Trophoblast cell (in vitro differentiated cells and primary cell): ENCODE data around the gene STX16.

Experiments used
- DNase-seq, 2 donors: peaks; one replicate each; pipeline ENCODE4 v3.0.0-alpha.2; 2016
- H2AFZ ChIP-seq: 2 replicates; pipeline ENCODE4 v1.6.1; 2013; ENCODE audit warnings: low read length, moderate library complexity, mild to moderate bottlenecking; ENCODE audit not compliant: insufficient read depth, poor library complexity
- H2AK5ac ChIP-seq: 2 replicates; pipeline ENCODE4 v1.6.1; 2013; ENCODE audit warnings: mild to moderate bottlenecking, low read length
- H2BK120ac ChIP-seq: 2 replicates; pipeline ENCODE4 v1.6.1; 2013; ENCODE audit warnings: low read length, mild to moderate bottlenecking, moderate library complexity; ENCODE audit not compliant: insufficient read depth, poor library complexity
- H2BK12ac ChIP-seq: 2 replicates; pipeline ENCODE4 v1.6.1; 2013; ENCODE audit warnings: mild to moderate bottlenecking, low read length, moderate library complexity
- H2BK5ac ChIP-seq: 2 replicates; pipeline ENCODE4 v1.6.1; 2013; ENCODE audit warnings: low read length, low read depth, moderate library complexity, mild to moderate bottlenecking; ENCODE audit not compliant: poor library complexity
- H3K14ac ChIP-seq: 2 replicates; pipeline ENCODE4 v1.6.1; 2013; ENCODE audit warnings: mild to moderate bottlenecking, low read length
- H3K18ac ChIP-seq: 2 replicates; pipeline ENCODE4 v1.6.1; 2013; ENCODE audit warnings: mild to moderate bottlenecking, low read length
- H3K23ac ChIP-seq: 2 replicates; pipeline ENCODE4 v1.6.1; 2013; ENCODE audit warnings: low read length
- H3K27ac ChIP-seq: 2 replicates; pipeline ENCODE4 v1.5.1; 2013; ENCODE audit warnings: low read depth, mild to moderate bottlenecking, inconsistent platforms, low read length, moderate library complexity
- H3K27me3 ChIP-seq: 2 replicates; pipeline ENCODE4 v1.6.1; 2013; ENCODE audit warnings: inconsistent platforms, mild to moderate bottlenecking, low read length, moderate library complexity; ENCODE audit not compliant: insufficient read depth
- H3K36me3 ChIP-seq, 2 experiments: 1 replicate in 1 of 2; 2 replicates in 1 of 2; pipeline ENCODE4 v1.6.1; 2013; ENCODE audit warnings: low read length in 2 of 2, mild to moderate bottlenecking in 2 of 2, moderate library complexity in 1 of 2; ENCODE audit not compliant: insufficient read depth in 2 of 2, control insufficient read depth in 1 of 2
- H3K4ac ChIP-seq: 2 replicates; pipeline ENCODE4 v1.6.1; 2013; ENCODE audit warnings: low read depth, mild to moderate bottlenecking, low read length, moderate library complexity
- H3K4me1 ChIP-seq, 2 experiments: 1 replicate in 1 of 2; 2 replicates in 1 of 2; pipeline ENCODE4 v1.6.1; 2013; ENCODE audit warnings: low read length in 2 of 2, mild to moderate bottlenecking in 2 of 2, moderate library complexity in 1 of 2; ENCODE audit not compliant: insufficient read depth in 2 of 2, control insufficient read depth in 1 of 2
- H3K4me2 ChIP-seq: 2 replicates; pipeline ENCODE4 v1.6.1; 2013; ENCODE audit warnings: inconsistent platforms, mild to moderate bottlenecking, low read length, moderate library complexity
- H3K4me3 ChIP-seq: 2 replicates; pipeline ENCODE4 v1.5.1; 2013; ENCODE audit warnings: mild to moderate bottlenecking, low read depth, low read length, inconsistent platforms
- H3K79me1 ChIP-seq: one replicate; pipeline ENCODE4 v1.6.1; 2013; ENCODE audit warnings: low read length
- H3K79me2 ChIP-seq: 2 replicates; pipeline ENCODE4 v1.6.1; 2013; ENCODE audit warnings: low read length, mild to moderate bottlenecking; ENCODE audit not compliant: control insufficient read depth, insufficient read depth, poor library complexity
- H3K9ac ChIP-seq: 2 replicates; pipeline ENCODE4 v1.6.1; 2013; ENCODE audit warnings: mild to moderate bottlenecking, low read length
- H3K9me3 ChIP-seq: 2 replicates; pipeline ENCODE4 v1.6.1; 2013; ENCODE audit warnings: low read depth, mild to moderate bottlenecking, control low read depth, inconsistent platforms, low read length; ENCODE audit not compliant: insufficient read depth
- H4K12ac ChIP-seq: 2 replicates; pipeline ENCODE4 v1.6.1; 2013; ENCODE audit warnings: low read depth, mild to moderate bottlenecking, low read length, moderate library complexity
- H4K8ac ChIP-seq: 2 replicates; pipeline ENCODE4 v1.6.1; 2013; ENCODE audit warnings: low read depth, mild to moderate bottlenecking, low read length, moderate library complexity
- H4K91ac ChIP-seq: one replicate; pipeline ENCODE4 v1.6.1; 2013; ENCODE audit warnings: low read depth, mild to moderate bottlenecking, low read length, moderate library complexity
- WGBS: extraction: QIAGEN DNeasy Blood & Tissue Kit; methylation state at CpG from one replicate; pipeline ENCODE4 v1.1.7; 2013; ENCODE audit warnings: missing lambda C conversion rate; ENCODE audit not compliant: insufficient read length, insufficient coverage; ENCODE audit errors: extremely low coverage; 5-methylcytosine and 5-hydroxymethylcytosine counted together

Gene STX16

GRCh38 chr20:58715391-58715800 lies 64.3 kb downstream of the STX16 start:
- Histone ChIP-seq H3K79me1 (no peaks in the 10 kb centered on the region), H3K23ac (no peak overlapping the region), H2BK5ac (no peak overlapping the region), H2AFZ (no peak overlapping the region), H3K4ac (no peak overlapping the region), H3K14ac (no peak overlapping the region), H3K4me1 (peaks cover 2 to 7% of the 10 kb centered on the region in 2 experiments), H4K91ac (no peak overlapping the region), H4K8ac (no peak overlapping the region), H3K4me2 (no peak overlapping the region), H3K79me2 (no peaks in the 10 kb centered on the region), H4K12ac (no peak overlapping the region), H2BK12ac (no peak overlapping the region), H3K27ac (no peak overlapping the region), H2AK5ac (no peak overlapping the region), H3K4me3 (no peak overlapping the region), H3K36me3 (peaks cover 4% of the 10 kb centered on the region in 2 experiments), H3K27me3 (no peaks in the 10 kb centered on the region), H3K9me3 (peaks cover 2% of the 10 kb centered on the region), H2BK120ac (no peak overlapping the region), H3K9ac (no peak overlapping the region), H3K18ac (no peak overlapping the region)
- no CpG with 5 or more reads among the region's 11 CpGs for WGBS
- no peak for DNase-seq

DNA sequence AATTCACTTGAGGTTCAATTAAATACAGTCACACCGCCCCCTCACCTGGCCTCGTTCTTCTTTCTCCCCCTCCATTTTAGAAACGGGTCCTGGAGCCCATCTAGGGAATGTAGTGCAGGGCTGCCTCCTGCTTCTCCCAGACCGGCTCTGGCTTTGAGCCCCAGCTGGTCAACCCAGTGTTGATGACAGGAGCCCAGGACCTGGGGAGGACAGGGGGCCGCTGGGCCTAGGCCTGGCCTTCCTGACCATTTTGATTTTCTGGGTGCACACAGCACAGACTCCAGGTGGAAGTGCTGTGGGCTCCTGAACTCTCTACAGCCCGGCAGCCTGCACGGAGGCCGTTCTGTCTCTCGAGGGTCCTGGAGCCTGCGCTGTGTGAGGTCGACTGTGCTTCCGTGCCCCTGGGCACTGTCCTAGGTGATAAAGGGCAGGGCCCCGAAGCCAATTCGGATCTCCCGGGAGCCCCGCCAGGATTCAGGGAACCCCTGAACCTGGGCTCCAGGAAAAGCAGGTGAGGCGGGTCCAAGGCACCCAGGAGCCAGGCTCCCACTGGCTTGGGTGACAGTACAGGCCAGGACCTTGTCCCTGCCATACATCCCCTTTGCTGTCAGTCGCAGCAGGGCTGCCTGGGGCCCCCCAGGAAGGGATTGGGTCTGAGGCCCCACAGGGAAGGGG lies 64.9 kb downstream of the STX16 start:
- H2AFZ ChIP-seq = no peak overlapping the region
- H2BK12ac ChIP-seq = no peak overlapping the region
- H4K12ac ChIP-seq = no peak overlapping the region
- no peak overlapping the region for H2AK5ac ChIP-seq
- no peak overlapping the region for H3K4me2 ChIP-seq
- peaks cover 0 to 3% of the 10 kb centered on the region in 2 experiments for H3K4me1 ChIP-seq
- peaks cover 4% of the 10 kb centered on the region in 2 experiments for H3K36me3 ChIP-seq
- no peaks in the 10 kb centered on the region for H3K27me3 ChIP-seq
- no peak overlapping the region for H2BK120ac ChIP-seq
- no peak overlapping the region for H3K9ac ChIP-seq
- no peak overlapping the region for H3K23ac ChIP-seq
- no peak overlapping the region for H3K18ac ChIP-seq
- no peak for DNase-seq
- H4K8ac ChIP-seq = no peak overlapping the region
- no peak overlapping the region for H3K14ac ChIP-seq
- no peak overlapping the region for H4K91ac ChIP-seq
- no peak overlapping the region for H3K27ac ChIP-seq
- H2BK5ac ChIP-seq = no peak overlapping the region
- no peaks in the 10 kb centered on the region for H3K79me1 ChIP-seq
- H3K9me3 ChIP-seq = peaks cover 2% of the 10 kb centered on the region
- H3K4ac ChIP-seq = no peak overlapping the region
- H3K4me3 ChIP-seq = no peak overlapping the region
- WGBS = no CpG with 5 or more reads among the region's 18 CpGs
- H3K79me2 ChIP-seq = no peaks in the 10 kb centered on the region

DNA sequence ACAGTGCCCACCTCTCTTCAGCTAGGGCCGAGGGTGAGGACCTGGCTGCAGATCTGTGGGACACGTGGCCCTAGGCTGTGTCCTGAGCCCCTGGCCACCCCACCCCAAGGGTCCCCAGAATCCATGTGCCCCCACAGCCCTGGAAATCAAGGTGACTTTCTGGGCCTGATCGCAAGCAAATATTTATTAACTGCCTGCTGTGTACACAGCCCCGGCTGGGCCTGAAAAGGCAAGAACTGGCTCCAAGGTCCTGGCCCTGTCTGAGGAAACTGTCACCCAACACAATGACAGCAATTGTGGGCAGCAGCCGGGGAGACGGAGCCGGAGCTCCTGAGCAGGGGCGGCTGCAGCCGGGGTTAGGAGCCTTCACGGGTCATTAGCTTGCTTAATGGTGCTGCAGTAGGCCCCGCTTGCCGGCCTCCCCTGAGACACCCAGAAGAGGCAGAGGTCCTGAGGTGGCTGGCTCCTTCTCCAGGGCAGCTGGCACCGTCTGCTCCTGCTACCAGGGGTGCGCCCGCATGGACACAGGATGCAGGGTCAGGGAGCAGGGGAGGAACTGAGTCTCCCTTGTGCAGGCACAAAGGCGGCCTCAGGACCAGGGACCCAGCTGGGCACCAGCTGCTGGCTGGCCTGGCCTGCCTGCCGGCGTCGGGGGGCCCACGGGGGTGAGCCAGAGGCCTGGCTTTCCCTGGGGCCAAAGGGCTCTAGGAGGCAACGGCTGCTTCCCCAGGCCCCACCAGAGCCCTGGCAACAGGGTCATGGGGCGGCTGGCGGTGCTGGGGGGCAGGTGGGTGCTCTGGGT lies 65.6 kb downstream of the STX16 start:
- no peak overlapping the region for H3K14ac ChIP-seq
- H3K9ac ChIP-seq = no peak overlapping the region
- H3K27ac ChIP-seq = no peak overlapping the region
- DNase-seq = no peak
- no peak overlapping the region for H3K4me3 ChIP-seq
- no peak overlapping the region for H2BK12ac ChIP-seq
- H2BK120ac ChIP-seq = no peak overlapping the region
- H3K9me3 ChIP-seq = peaks cover 2% of the 10 kb centered on the region
- H3K4me2 ChIP-seq = no peak overlapping the region
- no peak overlapping the region for H3K23ac ChIP-seq
- H4K12ac ChIP-seq = no peak overlapping the region
- H4K91ac ChIP-seq = no peak overlapping the region
- no peaks in the 10 kb centered on the region for H3K79me2 ChIP-seq
- H2AK5ac ChIP-seq = no peak overlapping the region
- H3K18ac ChIP-seq = no peak overlapping the region
- no CpG with 5 or more reads among the region's 23 CpGs for WGBS
- no peak overlapping the region for H4K8ac ChIP-seq
- H3K36me3 ChIP-seq = peaks cover 4% of the 10 kb centered on the region in 2 experiments
- no peaks in the 10 kb centered on the region for H3K4me1 ChIP-seq
- no peak overlapping the region for H2AFZ ChIP-seq
- no peak overlapping the region for H2BK5ac ChIP-seq
- no peaks in the 10 kb centered on the region for H3K27me3 ChIP-seq
- H3K4ac ChIP-seq = no peak overlapping the region
- no peaks in the 10 kb centered on the region for H3K79me1 ChIP-seq

DNA sequence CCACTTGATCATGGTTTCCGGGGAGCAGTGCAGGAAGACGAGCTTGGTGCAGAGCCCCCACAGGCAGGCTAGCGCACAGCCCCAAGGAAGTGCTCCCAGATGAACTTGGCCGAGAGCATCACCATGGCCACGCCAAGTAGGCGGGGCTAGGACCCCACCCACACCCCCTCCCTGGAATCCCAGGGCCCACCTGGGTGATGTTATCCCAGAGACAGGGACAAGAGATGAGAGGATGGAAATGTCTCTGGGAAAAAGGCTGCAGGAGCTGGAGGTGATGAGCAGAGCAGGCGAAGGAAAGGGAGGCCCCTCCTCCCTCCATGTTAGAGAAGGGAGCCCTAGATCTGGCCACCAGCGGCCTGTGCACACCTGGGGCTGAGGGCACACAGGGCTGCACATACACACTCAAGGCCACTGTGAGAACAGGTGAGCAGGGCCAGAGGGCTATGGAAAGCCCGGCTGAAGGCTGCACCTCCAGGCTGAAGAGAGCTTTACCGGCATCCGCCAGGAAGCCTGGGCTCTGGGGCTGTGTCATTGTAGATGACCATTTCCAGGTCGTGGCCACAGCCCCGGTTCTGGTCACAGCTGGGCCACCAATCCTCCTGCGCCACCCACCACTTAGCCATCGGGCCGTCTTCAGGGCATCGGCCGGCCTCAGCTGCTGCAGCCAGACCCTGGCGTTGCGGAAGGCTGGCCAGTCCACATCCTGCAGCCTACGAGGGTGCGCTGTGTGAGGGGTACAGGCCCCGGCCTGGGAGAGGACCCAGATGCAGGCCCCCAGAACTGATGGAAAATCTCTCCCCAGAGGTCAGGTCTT lies 66.4 kb downstream of the STX16 start:
- H3K18ac ChIP-seq = no peak overlapping the region
- WGBS = no CpG with 5 or more reads among the region's 23 CpGs
- H4K12ac ChIP-seq = no peak overlapping the region
- no peaks in the 10 kb centered on the region for H3K79me2 ChIP-seq
- H3K9me3 ChIP-seq = peaks cover 2% of the 10 kb centered on the region
- DNase-seq = no peak
- no peak overlapping the region for H2BK5ac ChIP-seq
- H3K79me1 ChIP-seq = no peaks in the 10 kb centered on the region
- no peak overlapping the region for H2AFZ ChIP-seq
- no peak overlapping the region for H3K23ac ChIP-seq
- peaks cover 4% of the 10 kb centered on the region in 2 experiments for H3K36me3 ChIP-seq
- no peak overlapping the region for H3K14ac ChIP-seq
- no peak overlapping the region for H3K9ac ChIP-seq
- no peak overlapping the region for H3K27ac ChIP-seq
- H3K4me1 ChIP-seq = no peaks in the 10 kb centered on the region
- no peak overlapping the region for H2BK12ac ChIP-seq
- H2AK5ac ChIP-seq = no peak overlapping the region
- H3K4me3 ChIP-seq = no peak overlapping the region
- no peak overlapping the region for H2BK120ac ChIP-seq
- no peak overlapping the region for H3K4me2 ChIP-seq
- no peak overlapping the region for H4K8ac ChIP-seq
- H3K4ac ChIP-seq = no peak overlapping the region
- H4K91ac ChIP-seq = no peak overlapping the region
- H3K27me3 ChIP-seq = no peaks in the 10 kb centered on the region
